ENCODE data around the gene ZRANB1.

DNA sequence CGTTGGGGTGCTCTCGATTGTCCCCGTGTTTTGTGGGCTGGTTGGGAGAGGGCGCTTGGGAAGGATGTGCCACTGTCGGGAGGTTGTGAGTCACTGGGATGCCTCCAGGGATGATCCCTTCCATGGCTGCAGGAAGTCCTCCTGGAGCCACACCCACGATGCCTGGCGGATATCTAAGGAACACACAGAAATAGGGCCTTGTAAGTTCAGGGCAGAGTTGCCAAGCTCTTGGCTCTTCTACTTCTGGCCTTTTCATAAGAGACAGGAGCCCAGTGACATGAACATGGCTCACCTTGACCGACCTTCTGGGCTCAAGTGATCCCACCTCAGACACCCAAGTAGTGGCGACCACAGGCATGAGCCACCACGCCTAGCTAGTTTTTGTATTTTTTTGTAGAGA is 47.6 kb downstream of the ZRANB1 start:
- TF ChIP-seq, protein P1, sequence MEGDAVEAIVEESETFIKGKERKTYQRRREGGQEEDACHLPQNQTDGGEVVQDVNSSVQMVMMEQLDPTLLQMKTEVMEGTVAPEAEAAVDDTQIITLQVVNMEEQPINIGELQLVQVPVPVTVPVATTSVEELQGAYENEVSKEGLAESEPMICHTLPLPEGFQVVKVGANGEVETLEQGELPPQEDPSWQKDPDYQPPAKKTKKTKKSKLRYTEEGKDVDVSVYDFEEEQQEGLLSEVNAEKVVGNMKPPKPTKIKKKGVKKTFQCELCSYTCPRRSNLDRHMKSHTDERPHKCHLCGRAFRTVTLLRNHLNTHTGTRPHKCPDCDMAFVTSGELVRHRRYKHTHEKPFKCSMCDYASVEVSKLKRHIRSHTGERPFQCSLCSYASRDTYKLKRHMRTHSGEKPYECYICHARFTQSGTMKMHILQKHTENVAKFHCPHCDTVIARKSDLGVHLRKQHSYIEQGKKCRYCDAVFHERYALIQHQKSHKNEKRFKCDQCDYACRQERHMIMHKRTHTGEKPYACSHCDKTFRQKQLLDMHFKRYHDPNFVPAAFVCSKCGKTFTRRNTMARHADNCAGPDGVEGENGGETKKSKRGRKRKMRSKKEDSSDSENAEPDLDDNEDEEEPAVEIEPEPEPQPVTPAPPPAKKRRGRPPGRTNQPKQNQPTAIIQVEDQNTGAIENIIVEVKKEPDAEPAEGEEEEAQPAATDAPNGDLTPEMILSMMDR (conservative IDR thresholded peaks at IDR 0.05; ENCODE audit: low read depth, low read length): no peak
- no peak for TF ChIP-seq EZH2 (IDR thresholded peaks at IDR 0.05; ENCODE audit: borderline replicate concordance, low read depth, low read length, poor library complexity, severe bottlenecking)

All from A673 (cell line).